ENCODE data around the gene NEK4.
"Not testable (repeated sequence)": the region's sequence is repeated elsewhere in the genome, so short reads cannot be mapped to it uniquely, and the experiment has no call there.

NEK4 gene

DNA sequence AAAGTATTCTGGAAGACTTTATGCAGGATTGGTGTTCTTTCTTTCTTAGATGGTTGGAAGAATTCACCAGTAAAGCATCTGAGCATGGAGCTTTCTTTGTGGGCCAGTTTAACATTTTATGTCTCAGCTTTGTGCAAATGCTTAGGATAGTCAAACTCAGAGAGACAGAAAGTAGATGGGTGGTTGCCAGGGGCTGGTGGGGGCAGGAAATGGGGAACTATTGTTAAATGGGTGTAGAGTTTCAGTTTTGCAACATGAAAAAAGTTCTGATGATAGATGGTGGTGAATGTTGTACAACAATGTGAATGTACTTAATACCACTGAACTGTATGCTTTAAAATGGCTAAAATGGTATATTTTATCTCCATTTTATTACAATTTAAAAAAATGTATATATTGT lies 40.1 kb downstream of the NEK4 start:
- DNase-seq = no peak

DNA sequence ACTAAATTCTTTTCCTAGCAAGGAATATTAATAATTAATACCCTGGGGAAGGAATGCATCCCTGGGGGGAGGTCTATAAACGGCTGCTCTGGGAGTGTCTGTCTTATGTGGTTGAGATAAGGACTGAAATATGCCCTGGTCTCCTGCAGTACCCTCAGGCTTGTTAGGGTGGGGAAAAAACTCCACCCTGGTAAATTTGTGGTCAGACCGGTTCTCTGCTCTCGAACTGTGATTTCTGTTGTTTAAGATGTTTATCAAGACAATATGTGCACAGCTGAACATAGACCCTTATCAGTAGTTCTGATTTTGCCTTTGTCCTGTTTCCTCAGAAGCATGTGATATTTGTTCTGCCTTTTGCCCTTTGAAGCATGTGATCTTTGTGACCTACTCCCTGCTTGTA lies 42.0 kb downstream of the NEK4 start:
- DNase-seq = not testable (repeated sequence)

DNA sequence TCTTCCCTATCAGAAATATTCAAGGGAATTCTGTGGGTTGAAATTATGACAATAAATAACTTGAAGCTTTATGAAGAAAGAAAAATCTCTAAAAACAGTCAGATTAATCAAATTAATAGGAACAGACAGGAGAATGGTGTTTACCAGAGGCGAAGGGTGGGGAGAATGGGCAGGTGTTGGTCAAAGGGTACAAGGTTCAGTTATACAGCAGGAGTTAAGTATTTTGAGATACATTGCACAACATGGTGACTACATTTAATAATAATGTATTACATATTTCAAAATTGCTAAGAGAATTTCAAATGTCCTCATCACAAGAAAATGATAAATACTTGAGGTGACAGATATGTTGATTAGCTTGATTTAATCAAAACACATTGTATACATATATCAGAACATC lies 46.2 kb downstream of the NEK4 start:
- DNase-seq = no peak

DNA sequence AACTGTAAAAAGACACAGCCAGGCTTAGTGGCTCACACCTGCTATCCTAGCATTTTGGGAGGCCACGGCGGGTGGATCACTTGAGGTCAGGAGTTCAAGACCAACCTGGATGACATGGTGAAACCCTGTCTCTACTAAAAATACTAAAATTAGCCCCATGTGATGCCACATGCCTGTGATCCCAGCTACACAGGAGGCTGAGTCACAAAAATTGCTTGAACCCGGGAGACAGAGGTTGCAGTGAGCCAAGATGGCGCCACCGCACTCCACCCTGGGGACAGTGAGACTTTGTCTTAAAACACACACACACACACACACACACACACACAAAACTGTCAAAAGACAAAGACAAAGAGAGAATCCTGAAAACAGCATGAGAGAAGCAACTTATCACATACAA lies 46.8 kb downstream of the NEK4 start:
- no peak for DNase-seq

DNA sequence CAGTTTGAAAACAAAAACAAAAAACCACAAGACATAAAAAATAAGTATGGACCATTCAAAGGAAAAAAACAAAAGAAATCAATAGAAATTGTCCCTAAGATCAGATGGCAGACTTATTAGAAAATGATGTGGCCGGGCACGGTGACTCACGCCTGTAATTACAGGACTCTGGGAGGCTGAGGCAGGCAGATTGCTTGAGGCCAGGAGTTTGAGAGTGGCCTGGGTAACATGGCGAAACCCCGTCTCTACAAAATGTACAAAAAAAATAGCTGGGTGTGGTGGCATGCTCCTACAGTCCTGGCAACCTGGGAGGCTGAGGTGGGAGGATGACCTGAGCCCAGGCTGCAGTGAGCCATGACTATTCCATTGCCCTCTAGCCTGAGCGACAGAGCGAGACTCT lies 48.2 kb downstream of the NEK4 start:
- no peak for DNase-seq

DNA sequence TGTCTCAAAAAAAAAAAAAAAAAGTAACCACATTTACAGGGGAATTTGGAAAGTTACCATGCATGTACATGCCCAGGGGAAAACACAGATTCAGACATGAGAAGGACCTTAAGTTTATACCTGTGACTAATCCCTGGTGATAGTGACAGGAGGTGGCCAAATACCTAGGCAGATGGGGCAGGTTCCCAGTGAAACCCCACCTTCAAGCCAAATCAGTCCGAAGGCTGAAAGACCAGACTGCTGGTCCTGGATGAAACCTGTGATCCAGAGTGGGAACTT lies 49.1 kb downstream of the NEK4 start:
- DNase-seq = no peak

DNA sequence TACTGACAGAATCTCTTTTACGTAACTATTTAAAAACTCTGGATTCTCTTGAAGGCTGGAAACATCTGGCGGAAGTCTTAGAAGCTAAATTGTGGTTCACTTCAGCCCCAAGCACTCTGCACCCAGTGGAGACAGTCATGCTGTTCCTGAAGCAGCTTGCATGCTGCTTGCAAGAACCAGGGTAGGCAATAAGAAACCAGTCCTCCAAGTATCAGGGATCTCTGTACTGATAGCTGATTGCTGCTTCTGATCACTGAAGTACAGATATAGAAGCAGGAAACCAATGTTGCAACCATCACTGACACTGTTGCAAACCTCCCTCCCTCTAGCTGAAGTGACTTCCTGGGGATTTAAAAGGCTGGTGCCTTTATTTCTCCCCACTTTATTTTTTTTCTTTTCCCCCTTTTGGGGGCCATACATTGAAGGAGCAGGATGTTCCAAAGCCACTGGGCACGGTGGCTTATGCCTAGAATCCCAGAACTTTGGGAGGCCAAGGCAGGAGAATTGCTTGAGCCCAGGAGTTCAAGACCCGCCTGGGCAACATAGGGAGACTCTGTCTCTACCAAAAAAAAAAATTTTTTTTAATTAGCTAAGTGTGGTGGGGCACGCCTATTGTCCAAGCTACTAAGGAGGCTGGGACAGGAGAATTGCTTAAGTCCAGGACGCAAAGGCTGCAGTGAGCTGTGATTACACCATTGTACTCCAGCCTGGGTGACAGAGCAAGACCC lies 49.6 kb downstream of the NEK4 start:
- no peak for DNase-seq

DNA sequence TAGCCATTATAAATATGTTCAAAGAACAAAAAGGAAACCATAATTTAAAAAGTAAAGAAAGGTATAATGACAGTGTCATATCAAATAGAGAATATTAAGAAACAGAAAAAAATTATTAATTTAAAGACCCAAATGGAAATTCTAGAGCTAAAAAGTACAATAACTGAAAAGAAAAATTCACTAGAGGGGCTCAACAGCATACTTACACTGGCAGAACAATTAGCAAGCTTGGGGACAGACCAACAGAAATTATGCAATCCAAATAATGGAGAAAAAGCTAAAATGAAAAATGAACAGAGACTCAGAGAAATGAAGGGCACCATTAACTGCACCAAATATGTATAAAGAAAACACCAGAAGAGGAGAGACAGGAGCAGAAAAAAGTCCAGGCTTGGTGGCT lies 51.1 kb downstream of the NEK4 start:
- no peak for DNase-seq

DNA sequence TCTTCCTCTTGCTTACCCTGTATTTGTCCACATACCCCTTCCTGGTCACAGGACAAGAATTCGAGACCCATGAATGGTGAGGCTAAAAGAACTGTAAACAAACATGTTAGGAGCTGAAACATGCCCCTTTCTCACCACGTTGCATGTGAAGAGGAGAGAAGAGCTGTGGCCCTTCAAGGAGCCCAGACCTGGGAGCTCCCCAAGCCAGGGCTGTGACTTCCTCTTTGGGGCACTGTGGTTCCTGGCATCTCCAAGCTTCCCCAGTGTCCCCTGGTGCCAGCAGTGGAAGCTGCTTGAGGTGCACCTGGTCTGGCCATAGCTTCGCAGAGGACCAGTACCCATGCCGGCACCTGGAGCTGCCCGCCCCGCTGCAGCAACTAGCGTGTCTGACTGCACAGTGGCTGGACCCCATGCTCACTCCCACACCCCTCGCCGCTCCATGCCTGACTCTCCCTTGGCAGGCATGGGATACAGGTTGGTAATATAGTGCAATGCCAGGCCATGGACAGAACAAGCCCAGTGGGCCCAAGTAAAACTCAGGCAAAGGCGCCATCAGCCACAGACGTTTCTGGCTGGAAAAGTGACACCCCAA lies 54.9 kb downstream of the NEK4 start:
- no peak for DNase-seq

DNA sequence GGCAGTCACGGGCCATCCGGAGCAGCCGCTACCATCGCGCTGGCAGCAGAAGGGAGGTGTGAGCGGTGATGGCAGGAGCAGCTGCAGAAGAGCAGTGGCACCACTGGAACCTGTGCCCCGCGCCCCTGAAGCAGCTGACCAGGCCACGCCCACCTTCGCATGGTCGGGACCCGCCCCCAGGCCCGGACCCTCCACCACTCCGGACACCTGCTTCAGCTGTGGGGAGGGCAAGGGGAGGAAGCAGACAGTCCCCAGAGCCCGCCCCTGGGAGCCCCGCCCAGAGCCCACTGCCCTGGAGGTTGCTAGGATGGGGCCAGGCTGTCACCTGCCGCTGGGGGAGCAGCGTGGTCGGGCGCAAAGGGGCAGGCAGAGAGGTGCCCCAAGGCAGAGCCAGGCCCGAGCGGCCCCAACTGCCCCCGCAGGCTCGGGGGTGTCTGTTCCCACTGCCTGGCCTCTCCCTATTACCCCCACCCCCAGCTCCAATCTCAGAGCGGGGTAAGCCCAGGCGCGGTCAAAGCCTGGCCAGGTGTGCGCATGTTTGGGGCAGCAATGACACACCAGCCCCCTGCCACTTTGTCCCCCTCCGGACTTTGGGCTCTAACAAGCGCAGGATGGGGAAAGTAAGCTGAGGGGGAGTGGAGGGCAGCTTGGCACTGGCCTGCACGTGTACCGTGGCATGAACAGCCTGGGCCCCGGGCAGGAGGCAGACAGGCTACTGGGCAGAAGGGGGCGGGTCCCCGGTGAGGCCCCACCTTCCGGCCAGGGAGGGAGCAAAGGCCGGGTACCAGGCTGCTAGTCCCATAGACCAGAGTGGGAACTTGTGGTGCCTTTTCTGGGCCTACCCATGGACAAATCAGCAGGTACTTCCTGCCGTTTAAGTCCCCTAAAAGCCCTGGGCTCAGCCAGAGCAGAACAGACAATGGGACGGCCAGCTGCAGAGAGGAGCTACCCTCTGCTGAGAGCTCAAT lies 56.1 kb downstream of the NEK4 start:
- DNase-seq = no peak

DNA sequence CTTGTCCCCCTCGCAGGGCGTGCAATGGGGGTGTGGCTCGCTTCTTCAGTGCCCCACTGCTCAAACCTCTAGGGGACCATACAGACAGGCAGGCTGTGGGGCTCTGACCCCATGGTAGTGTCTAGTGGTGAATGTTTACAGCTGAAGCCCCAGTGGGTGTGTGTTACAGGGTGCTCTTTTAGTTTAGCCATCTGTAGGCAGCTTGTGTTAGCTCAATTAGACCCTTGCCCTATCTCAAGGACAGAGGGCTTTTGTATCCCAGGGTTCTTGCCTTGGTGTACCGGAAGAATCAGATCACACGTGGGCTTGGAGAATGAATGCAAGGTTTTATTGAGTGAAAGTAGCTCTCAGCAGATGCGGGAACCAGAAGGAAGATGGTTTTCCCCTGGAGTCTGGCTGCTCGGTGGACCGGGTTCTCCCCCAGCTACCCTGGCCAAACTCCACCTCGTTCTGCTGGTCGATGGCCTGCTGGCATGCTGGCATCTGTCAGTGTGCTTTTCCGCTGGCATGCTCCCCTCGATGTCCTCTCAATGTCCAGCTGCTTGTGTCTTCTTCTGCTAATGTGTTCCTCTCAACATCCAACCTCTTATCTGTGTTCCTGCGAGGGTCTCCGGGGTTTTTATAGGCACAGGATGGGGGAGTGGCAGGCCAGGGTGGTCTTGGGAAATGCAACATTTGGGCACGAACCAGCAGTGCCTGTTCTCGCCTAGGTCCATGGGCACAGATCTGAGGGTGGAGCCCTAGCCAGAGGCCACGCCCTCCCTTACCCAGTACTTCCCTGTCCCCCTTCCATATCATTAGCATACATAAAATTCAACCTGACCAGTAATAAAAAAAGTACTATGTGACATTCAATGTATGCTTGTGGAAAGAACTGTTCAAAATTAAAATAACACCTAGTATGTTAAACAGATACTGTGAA lies 58.2 kb downstream of the NEK4 start:
- no peak for DNase-seq

DNA sequence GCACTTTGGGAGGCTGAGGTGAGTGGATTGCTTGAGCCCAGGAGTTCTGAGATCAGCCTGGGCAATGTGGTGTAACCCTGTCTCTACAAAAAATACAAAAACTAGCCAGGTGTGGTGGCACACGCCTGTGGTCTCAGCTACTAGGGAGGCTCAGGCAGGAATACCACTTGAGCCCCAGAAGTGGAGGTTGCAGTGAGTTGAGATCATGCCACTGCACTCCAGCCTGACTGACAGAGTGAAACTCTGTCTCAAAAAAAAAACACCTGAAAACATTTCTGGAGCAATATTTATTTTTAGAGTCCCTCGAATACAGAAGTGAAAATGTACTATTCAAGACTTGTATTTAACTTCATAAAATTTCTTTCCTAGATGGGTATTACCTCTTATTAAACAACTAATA lies 60.2 kb downstream of the NEK4 start:
- no peak for DNase-seq

DNA sequence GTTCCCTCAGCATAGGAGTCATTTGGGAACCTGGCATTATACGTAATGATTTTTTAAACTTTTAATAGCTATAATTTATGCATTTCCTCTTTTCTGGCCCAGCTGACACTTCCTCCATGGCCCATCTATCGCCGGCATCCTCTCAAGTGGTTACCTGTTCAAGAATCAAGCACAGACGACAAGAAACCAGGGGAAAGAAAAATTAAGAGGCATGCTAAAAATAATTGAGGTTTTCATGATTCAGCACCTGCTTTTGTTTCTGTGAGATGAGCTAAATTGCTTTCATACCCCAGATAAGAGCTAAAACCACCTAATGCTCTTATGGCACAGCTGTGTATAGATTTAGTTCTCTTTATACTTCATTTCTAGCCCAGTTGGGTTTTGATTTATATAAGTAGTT lies 63.2 kb downstream of the NEK4 start:
- DNase-seq = no peak

DNA sequence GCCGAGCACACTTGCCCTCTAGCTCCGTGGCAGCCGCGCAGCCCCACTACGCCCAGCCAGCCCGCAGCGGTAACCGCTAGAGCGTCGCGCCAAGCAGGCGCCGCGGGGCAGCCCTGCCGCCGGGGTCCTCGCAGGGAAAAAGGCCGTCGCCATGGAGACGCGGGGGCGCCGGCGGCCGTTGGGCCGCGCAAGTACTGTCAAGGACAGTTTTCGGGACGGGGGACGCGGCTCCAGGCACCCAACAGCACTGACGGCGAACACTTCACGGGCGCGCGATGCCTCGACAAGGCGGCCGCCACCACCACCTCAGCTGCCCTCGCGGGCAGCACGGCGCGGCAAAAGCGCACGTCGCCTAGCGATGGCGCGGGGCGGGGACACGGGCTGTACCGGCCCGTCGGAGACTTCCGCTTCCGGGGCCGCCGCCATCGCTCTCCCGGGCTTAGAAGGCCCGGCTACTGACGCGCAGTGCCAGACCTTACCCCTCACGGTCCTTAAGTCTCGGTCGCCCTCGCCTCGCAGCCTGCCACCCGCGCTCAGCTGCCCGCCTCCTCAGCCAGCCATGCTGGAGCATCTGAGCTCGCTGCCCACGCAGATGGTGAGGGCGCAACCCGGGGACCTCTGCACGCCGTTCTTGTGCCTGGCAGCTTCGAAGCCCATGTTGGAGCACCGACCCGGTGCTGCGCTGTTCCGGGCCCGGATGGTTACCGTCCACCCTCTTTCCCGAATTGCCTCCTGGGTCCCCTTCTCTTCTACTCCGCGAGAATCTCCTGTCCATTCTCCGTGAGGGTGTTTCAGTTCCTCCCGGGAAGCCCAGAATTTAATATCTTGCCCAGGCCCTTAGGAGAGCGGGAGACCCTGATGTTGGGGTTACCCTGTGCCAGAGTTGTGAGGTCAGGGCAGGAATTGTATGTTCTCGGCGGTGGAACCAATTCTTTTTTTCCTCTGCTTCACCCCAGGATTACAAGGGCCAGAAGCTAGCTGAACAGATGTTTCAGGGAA lies 64.8 kb downstream of the NEK4 start, which contains the start of the genes GLT8D1 and SPCS1:
Gene GLT8D1, minus strand, starts transcription at position 104 of the 999 bp plus-strand sequence. CDS start 5,331 bp downstream, outside the sequence.
Gene SPCS1, plus strand, starts transcription at position 419 of the 999 bp plus-strand sequence. Its CDS starts 141 bp downstream, at position 560.
- DNase-seq = peak; percentile 52 to 81

DNA sequence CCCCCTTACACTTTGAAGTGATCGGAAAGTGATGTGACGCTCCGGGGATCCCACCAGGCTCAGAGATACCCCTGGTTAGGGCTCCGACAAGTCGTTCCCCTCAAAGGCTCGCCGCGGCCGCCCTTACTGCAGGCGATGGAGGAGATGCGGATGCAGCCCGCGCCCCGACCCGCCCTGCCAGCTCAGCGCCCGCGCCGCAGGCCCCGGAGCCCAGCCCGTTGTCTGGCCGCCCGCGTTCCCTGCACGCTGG lies 65.4 kb downstream of the NEK4 start:
- DNase-seq = no peak

DNA sequence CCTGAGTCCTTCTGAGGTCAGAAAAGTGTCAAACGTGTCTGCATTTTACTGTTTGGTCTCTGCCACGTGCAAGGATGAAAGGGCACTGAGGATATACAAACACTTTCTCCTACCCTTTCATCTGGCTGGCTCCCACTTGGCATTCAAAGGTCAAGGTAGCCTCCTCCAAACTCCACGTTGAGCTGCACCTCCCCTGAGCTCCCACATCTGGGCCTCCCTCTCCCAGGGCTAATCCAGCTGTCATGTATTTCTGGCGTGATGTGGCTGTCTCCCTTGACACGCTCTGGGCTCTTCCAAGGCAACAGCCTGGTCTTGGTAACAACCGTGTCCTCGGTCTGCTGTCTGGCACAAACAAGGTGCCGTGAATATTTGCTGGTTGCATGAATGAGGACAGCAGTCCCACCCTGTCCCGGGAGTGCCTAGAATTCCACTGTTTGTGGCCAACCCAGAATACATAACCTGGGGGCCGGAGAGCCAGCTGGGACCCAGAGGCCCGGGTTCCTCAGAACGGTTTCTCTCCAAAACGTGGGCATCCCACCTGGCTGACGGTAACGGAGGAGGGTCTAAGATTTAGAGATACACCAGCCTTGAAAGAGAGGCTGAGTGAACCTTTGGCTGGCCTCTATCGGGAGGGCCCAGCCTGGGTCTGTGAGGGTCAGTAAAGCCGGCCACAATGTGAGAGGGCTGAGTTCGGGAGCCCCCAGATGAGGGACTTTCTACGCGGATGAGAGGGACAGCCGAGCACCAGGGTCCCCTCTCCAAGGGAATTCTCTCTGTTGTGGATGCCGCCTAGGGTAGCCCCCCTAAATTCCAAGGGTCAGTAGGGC lies 65.9 kb downstream of the NEK4 start:
- peak in 1 of 2 experiments; percentile 27 for DNase-seq

DNA sequence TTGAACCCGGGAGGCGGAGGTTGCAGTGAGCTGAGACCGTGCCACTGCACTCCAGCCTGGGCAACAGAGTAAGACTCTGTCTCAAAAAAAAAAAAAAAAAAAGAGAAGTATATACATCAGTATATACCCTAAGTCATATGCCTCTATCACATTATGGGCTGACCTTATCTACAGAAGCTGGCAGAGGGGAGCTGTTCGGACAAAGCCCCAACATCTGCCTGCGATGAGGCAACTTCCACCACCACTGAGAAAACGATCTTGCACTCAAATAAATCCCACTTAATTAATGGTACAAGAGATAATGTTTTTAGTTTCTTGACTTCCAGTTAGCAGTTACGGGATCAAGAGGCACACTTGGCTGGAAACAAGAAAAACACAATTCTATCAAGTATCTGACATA lies 67.4 kb downstream of the NEK4 start:
- no peak for DNase-seq

DNA sequence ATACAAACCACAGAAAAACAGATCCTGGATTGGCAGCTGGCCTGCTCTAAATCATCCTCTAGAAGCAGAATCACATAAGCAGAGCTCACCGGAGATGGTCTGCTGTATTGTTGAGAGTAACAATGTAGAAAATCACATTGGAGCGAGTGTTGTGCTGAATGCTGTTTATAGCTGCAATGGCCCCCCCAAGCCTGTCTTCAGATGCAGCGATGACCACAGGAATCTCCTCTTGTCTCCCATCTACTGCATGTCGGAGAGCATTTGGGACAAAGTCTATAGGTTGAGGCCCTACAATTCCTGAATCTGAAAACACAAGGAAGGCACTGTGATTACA lies 73.1 kb downstream of the NEK4 start:
- no peak for DNase-seq

DNA sequence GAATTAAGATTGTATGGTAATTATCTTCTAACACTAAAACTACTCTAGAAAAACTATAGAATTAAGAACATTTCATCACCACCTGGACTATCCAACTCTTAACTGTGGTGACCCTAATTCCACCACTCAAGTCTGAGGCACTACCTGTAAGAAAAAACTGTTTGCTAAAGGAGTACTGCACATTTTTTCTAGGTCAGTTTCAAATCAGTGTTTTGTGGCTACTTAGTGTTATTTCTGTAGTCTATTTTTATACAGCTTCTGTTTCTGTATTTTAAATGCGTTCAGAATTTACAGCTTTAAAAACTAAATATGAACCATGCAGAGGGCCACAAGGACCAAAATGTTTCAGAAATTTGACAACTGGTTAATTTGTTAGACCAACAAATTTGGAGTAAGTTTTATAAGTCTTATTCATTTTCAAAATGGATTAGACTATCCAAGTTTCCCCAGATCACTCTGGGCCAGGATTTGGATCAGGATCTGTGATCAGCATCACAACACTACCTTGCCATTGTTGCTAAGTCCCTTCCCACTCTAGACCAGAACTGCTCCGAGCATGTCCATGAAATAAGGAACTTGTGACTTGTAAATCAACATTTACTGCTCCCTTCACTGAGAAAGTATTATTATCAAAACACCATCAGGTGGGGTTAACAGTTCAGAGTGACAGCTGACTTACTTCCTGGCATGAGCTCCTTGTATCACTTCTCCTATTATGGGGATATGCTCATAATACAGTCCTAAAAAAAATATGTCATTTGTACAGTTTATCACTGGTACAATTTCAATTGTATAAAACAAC lies 73.7 kb downstream of the NEK4 start:
- no peak for DNase-seq
